A172 (cell line): ENCODE results near the gene FCN1. TPM values are rescaled to one million over a fixed set of nuclear protein-coding genes. Genes with fewer than 3 reads are reported as not detected.
A peak's percentile ranks its signal among the peaks of the same experiment; 100 is the strongest.

ENCODE experiments used
- DNase-seq: peaks from one replicate; pipeline ENCODE4 v3.0.0-alpha.2; 2015; ENCODE audit warnings: low spot score
- total RNA-seq: library from RNA; depleted of rRNA; stranded (reverse); fragments of >200 nt; shearing (Covaris generic); gene quantifications from 2 replicates; pipeline ENCODE4 v1.2.3, GENCODE V29; 2014

Gene FCN1
- total RNA-seq, 1 experiment from 2014 or later: not detected

DNA sequence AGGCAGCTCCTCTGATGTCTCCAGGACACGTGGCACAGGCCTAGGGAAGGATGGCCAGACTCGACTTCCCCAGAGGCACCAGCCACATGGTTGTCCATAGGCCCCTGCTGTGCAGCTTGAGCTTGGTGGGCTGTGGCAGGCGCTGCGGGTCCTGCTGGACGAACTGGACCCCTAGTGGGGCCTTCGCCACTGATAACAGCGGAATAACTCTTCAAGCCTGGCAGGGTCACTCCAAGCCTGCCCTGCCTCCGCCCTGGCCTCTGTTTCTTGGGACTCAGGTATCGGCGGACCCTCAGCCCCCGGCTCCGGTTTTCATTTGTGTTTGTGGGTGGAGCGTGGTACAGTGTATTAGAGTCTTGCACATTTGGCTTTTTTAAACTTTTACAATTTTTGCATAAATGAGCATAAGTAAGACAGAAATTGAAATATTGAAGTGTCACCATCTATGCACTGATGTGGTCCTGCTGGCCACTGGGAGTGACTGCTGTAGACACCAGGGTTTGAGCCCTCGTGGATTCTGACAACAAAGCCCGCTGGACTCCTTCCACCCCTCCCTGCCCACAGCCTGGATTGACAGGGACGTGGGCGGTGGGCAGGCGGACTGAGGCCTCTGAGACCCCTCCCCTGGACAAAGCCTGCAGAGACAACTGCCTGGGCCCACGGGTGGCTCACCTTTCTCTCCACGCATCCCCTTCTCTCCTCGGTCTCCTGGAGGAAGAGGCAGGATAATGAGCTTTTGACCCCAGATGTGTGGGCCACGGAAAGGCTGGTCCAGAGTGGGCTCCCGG lies 3.8 kb downstream of the FCN1 start:
- DNase-seq: no peak

DNA sequence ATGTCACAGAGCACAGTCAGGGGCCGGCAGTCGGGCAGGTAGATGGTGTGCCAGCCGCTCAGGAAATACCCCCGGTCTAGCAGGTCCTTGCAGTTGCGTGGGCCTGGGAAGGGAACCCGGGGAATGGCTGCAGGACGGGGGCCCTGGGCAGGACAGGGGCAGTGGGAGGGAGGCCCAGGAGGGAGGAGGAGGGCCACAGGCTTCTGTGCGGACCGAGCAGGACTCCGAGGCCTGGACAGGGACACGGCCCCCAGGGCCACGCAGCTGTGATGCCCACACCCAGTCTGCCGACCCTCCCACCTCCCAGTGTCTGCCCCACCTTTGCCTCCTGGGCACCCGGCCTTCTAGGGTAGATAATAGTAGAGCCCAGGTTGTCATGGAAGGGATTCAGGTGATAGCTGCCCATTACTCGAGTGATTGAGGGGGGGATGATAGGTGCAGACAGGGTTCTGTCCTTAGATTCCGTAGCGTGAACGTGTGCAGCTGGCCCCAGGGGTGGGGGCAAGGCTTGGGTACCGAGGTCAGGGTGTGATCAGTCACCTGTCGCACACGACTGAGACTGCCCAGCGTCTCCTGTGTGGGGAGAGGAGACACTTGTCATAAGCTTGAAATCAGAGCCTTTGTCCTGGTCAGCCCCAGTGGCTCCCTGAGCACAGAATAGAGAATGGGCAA lies 4.5 kb downstream of the FCN1 start:
- DNase-seq: no peak

DNA sequence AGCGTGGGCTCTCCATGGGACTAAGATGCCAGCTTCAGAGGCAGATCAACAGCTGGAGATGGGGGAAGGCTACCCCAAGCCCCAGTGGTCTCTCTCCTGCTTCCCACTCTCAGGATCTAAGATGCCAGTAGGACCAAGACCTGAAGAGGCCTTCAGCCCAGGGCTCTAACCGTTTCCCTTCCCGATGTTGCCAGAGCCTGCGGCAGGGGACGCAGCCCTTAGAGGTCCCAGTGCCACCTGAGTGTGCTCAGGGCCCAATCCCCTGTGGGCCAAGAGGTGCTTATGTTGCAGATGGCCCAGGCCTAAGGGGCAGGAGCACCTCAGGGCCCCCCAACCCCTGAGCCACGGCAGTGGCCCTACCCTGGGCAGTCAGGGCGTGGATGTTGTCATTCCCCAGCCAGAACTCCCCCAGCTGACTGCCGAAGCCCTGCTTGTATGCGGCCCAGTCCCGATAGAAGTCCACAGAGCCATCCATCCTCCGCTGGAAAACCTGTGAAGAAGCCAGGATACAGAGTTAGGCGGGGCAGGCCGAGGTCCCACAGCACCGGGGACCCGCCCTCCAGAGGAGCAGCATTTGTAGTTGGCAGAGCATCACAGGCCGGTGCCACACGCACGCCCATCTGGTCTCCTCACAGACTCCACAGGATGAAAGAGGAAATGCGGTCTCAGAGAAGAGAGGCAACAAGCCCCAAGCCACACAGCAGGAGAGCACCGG lies 5.4 kb downstream of the FCN1 start:
- DNase-seq: no peak

DNA sequence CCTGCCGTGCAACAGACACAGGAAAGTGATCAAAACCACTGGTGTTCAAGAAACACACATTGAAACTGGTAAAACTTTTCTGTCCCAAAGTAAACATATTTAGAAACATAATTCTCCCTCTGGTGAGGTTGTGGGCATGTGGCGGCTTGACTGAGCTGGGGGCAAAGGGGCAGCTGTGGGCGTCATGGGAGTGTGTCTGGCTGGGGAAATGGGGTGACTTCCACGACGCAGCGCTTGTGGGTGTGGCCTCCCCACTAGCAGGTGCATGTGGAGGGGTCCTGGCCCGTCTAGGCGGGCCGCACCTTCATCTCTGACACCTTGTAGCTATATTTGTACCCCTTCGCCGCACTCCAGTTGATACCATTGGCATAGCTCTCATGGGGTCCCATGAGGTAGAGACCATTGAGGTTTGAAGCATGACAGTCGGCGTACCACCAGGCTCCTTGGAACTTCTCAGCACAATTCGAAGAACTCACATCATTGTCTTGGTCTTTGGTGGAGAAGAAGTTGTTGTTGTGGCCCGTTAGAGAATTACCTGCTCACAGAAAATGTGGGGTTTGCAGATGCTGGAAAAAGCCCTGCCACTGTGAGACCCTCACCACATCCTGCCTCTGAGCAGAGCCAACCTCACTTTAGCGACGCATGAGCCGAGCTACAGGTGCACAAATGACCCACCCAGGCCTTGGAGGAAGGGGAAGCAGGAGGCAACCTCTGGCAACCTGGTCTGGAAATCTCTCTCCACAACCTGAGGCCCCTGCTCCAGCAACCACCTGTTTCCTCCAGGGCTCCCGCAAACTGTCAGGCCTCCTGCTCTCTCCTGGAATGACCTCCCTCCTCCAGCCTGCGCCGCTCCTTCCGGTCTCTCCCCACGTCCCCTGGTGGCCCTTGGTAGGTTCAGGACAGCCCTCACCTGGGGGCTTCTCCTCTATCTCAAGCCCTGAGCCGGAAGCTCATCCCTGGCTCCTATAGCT lies 7.9 kb downstream of the FCN1 start:
- DNase-seq: no peak

DNA sequence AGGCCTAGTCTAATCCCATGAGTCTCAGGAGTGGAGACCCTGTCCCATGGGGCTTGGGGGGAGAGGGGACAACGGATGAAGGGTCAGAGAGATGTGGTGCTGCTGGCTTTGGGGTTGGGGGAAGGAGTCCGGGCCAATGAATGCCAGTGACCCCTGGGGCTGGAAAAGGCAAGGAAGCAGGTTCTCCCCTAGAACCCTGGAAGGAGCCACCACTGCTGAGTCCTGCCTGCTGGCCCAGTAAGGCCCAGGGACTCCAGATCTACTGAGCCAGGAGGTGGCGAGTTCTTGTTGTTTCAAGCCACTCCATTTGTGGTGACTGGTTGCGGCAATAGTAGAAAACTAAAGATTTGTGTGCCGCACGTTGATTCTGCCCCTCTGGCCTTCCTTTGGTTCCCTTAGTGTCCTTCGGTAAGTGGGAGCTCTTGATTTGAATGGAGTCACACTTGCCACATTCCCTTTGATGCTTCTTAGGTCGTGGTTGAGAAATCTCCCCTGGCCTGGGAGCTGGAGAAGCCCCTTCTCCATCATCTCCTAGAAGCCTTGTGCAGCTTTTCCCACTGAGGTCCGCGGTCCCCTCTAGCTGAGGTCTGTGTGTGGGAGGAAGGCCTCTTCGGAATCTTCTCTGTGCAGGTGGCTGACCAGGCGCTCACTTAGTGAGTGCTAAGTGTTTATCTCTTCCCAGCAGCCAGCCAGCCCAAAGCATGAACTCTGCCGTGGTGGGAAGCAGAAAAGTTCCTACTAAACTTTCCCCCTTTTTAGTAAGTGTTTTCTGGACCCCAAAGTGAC lies 9.0 kb downstream of the FCN1 start:
- DNase-seq: no peak

DNA sequence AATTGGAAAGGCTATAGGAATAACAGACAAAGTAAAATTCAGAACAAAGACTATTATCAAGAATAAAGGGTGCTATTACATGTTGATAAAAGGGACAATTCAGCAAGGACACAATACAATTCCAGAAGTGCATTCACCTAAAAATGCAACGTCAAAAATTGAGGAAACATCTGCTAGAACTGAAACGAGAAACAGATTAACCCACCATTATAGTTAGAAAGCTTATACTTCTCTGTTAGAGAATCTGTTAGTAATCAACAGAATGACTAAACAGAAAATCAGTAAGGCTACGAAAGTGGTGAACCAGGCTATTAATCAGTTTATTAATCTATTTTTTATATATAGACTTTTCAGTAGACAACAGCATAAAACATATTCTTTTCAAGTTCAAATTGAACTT lies 14.8 kb downstream of the FCN1 start:
- DNase-seq: no peak

DNA sequence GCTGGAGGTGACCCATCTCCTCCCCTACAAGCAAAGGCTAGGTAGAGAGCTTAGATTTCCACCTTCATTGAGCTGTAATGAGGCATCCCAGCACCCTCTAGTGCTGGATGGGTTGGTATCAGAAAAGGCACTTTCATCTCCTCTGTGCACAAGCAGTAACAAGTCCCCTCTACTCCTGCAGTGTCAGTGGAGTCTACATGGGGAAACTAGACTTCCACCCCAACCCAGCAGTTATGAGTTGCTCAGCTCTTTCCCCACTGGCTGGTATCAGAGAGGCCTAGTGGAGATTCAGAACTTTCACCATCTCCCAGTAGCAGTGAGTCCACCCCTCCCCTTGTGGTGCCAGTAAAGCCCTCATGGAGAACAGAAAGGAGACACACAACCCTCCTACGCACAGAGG lies 17.9 kb downstream of the FCN1 start:
- DNase-seq: no peak

DNA sequence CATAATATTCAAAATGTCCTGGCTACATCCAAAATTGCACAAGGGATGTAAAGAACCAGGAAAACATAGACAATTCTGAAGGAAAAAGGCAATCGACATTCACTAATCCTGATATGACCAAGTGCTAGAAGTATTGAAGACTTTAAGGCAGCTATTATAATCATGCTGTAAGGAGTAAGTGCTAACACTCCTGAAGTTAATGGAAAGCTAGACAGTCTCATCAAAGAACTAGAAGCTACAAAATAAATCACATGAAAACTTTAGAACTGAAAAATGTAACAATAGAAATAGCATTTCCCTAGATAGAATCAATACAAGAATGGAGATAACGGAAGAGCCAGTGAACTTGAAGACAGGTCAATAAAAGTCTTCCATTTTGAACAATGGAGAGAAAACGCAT lies 18.5 kb downstream of the FCN1 start:
- no peak for DNase-seq

DNA sequence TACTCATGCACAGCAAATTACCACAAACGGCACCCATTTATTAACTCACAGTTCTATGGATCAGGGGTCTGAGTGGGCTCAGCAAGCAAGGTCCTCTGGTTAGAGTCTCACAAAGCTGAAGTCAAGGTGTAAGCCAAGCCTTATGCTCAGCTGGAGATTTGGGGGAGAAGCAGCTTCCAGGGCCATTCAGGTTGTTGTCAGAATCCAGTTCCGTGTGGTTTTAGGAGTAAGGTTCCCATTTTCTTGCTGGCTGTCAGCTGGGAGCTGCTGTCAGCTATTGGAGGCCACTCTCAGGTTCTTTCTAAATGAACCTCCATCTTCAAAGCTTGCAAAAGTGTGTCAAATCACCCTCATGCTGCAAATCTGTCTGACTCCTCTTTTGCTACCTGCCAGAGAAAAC lies 19.4 kb downstream of the FCN1 start:
- no peak for DNase-seq

DNA sequence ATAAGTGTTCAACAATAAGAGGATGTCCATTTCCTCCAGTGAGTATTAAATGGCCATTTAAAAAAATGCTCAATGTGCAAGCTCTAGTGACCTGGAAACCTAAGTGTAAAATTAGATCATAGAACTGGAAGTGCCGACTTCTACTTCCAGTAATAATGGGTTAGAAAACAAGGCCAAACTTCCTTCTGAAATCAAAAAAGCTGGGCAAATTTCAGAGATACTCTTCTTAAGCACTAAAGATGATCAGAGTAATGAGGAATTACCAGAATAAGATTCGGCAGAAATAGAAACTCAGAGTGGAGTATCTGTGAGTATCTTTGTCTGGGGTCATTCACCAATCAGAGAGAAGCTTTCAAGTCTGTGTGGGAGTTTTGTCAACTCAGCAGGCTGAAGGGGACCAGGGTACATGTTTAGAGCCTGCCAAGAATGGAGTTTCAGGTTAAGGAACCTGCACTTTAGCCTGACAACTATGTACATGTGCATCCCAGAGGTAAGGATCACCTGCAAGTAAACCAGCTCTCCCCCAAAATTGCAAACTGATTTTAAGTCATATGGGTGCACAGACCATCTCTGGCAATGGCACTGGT lies 20.0 kb downstream of the FCN1 start:
- no peak for DNase-seq

DNA sequence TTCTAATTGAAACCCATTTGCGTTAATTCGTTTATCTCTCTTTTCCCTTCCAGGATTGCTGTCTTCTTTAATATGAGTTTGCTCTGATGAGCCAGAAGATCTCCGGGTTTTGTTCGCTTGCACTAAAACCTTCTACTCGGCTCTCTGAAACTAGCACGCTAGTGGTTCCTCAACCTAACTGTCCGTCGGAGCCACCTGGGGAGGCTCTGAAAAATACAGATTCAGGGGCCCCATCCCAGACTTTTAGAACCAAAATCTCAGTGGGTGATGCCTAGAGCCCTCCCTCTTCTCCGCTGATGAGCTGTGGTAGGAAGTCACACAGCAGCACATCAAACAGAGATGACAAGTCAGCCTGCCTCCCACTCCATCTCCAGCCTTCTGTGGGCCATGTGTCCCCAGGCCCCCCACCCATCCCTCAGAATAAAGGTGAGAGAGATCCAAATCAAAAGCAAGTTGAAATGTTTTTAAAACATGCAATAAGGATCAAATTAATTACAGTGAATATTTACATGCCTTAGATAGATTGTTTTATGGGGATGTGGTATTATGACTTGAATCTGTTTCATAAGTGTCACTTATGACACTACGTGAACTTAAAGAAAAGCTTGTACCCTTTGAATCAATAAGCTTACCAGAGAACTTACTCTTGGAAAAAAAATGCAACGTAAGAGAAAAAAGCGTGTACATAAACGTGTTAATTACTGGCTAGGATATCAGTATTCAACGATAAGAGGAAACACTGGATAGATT lies 20.7 kb downstream of the FCN1 start:
- no peak for DNase-seq

DNA sequence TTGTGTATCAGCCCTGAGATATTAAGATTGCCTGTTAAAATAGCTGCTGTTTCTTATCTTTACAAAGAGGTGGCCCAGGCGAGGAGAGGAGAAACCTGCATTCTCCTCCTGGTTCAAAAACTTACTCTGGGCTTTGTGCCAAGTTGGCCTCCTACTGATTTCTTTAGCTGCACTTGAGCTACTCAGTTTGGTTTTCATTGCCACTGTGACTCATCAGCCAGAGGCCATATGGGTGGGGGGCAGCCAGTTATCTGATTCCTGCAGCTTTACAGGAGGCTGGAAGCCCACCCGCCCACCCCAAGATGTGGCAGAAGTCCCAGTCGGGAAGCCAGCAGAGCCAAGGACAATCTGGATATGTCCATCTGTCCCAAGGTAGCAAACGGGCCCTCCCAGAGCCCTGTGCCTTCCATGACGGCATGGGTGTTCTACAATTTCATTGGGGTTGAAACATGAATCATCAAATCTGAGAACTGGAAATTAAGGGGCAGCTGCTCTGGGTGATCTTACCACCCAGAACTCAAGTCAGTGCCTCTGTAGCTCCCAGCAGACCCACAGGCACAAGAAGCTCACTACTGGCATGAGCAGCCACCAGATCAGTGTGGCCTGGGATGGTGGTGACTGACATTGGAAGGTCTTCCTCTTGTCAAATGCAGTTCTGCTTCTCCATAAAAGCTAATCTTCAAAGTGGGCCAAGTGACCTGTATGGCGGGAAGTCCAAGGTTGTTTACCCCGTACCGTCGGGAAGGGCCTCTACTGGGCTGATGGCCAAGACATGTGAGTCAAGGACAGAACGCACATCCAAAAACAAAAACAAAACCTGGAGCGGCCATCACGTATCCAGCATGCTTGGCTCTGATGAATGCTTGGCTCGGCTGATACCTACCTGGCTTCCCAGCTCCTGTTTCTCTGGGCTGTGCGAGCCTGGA lies 21.5 kb downstream of the FCN1 start:
- peak; percentile 91 for DNase-seq

DNA sequence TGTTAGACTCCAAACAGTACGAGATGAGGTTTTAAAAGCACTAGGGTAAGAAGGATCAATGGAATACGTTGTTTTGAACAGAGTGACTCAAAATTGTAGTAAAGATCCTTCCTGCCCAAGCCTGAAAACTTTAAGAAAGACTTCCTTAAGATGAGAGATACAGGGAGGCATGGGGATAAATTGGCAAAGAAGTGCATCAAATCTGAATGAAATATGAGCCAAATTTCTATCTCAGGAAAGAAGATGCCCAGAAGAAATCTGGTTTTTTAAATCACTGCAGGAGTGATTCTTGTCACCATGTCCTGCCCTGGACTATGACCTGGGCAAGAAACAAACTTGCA lies 22.2 kb downstream of the FCN1 start:
- DNase-seq: no peak

DNA sequence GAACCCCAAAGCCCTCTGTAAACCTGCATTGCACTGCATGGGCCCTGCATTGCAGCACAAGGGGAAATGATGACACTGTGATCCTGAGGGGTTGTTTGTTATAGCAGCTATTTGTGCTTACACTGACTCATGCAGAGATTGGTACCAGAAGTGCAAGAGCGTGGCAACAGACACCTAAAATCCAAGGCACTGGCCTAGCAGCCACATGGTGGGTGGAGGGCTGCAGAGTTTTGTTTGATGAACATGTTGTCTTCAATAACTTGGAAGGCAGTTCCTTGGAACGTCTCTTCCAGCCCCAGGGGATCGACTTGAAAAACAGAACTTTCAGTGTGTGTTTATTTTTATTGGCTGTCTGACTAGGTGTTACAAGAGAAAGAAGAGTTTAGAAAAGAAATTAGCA lies 22.6 kb downstream of the FCN1 start:
- no peak for DNase-seq

DNA sequence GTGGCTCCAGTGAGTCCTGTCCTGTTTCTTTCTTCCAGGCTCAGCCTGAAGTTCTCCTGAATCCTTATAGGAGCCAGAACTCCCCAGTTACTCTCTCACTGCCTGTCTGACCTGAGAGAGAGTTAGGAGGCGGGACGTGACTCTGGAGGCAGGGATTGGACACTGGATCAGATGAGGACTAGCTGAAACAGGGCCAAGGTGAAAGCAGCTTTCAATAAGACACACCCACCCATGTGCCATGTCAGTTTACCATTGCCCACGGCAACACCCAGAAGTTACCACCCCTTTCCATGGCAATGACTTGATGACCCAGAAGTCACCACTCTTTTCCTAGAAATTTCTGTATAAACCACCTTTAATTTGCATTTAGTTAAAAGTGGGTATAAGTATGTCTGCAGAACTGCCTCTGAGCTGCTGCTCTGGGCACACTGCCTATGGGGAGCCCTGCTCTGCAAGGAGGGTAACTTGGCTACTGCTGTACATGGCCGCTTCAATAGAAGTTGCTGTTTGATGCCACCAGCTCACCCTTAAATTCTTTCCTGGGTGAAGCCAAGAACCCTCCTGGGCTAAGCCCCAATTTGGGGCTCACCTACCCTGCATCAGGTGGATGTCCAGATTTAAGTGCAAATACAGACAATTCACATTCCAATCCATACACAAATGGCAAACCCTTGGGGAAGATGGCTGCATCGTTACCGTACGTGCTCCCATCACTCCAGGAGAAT lies 23.4 kb downstream of the FCN1 start:
- no peak for DNase-seq

DNA sequence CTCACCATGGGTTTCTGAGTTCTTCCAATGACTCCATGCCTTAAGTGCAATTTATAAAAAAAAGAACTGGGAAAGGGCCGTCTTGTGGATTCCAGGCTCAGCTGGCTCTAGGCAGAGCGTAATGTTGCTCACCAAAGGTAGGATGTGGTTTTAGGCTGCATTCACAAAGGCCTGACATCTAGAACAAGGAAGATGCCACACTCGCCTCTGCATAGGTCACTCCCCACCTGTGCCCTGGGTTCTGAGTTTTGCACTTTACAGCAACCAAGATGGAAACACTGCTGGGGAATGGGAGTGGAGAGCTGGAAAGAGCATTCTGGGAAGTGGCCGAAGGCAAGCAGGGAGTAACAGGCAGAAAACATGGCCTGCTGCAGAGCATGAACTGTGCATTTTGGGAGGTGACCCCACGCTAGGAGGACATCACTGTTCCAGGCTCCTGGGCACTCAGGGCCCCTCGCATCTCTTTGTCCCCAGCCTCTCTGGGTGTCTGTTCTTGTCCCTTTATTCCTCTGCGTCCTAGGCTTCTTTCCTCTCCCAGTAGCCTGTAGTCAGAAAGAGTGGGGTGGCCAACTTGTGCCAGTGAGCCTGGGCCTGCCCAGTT lies 24.8 kb downstream of the FCN1 start:
- DNase-seq: no peak

DNA sequence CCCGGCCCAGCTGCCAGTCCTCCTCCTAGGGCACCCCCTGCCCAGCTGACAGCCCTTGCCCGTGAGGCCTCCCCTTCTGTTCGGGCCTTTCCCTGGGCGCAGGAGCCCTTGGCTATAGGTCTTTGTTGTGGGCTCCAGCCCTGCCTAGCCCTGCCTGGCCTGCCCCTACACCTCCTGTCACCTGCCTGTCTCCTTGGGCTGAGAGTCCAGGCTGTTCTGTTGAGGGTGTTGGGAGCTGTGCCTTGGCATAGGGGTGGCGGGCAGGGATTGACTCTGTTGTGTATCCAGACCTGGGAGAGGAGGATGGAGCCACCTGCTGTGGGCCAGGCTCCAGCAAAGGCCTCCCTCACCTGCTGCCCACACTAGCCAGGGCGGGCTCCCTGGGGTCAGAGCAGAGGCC lies 25.5 kb downstream of the FCN1 start:
- no peak for DNase-seq

DNA sequence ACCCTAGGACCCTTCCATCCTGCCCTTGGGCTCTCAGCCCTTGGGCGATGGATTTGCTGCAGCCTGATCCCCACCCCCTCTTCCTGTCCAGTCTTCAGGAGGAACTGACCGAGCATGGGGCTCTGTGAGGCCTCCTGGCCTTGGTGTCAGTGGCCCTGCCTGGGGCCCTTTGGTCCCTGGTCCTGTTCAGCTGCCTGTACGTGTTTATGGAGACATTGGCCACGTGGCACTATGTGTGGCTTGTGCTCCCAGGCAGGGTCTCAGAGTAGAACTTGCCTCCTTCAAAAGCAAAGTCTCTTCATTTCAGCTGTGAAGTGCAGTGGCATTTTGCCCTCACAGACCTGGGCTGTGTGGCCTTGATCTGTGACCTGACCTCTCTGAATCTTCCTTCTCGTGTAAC lies 26.0 kb downstream of the FCN1 start:
- no peak for DNase-seq
